Suprapubic skin (tissue), 4 donors: Measurements from ENCODE around the gene ASB8. TPM values are rescaled to one million over a fixed set of nuclear protein-coding genes. Genes with fewer than 3 reads are reported as not detected.

ENCODE experiments used
- DNase-seq, 2 donors: peaks; one replicate each; pipeline ENCODE4 v3.0.0-alpha.2; 2019; ENCODE audit warnings: low spot score in 2 of 2
- H3K27ac ChIP-seq: fragments of 200-600 bp; sonication (generic); one replicate; pipeline ENCODE4 v1.5.1; 2019
- H3K27me3 ChIP-seq: fragments of 200-600 bp; sonication (generic); one replicate; pipeline ENCODE4 v1.5.1; 2019
- H3K36me3 ChIP-seq: fragments of 200-600 bp; sonication (generic); one replicate; pipeline ENCODE4 v1.5.1; 2019
- H3K4me1 ChIP-seq: fragments of 200-600 bp; sonication (generic); one replicate; pipeline ENCODE4 v1.5.1; 2019
- H3K4me3 ChIP-seq: fragments of 200-600 bp; sonication (generic); one replicate; pipeline ENCODE4 v1.5.1; 2019; ENCODE audit warnings: mild to moderate bottlenecking
- H3K9me3 ChIP-seq: fragments of 200-600 bp; sonication (generic); one replicate; pipeline ENCODE4 v1.5.1; 2019
- EP300 ChIP-seq: sonication (generic); formaldehyde crosslinking; IDR thresholded peaks from one replicate; pipeline ENCODE4 v1.6.1; 2017; ENCODE audit warnings: antibody characterized with exemption
- POLR2A ChIP-seq, 2 donors: fragments of 450-650 bp; IDR thresholded peaks; one replicate each; pipeline ENCODE4 v1.6.1; 2017; ENCODE audit warnings: antibody characterized with exemption in 2 of 2, mild to moderate bottlenecking in 2 of 2, moderate library complexity in 2 of 2
- POLR2AphosphoS5 ChIP-seq, 3 donors: sonication (generic); formaldehyde crosslinking; IDR thresholded peaks; one replicate each; pipeline ENCODE4 v1.6.1; 2017; ENCODE audit warnings: antibody characterized with exemption in 3 of 3
- WGBS: methylation state at CpG from one replicate; pipeline ENCODE4 v1.1.5; 2018; 5-methylcytosine and 5-hydroxymethylcytosine counted together
- total RNA-seq, 4 donors: library from RNA; depleted of rRNA; stranded (reverse); fragments of >200 nt; gene quantifications; one replicate each; pipeline ENCODE4 v1.1.0, GENCODE V29; 2016
- TF ChIP-seq, protein P1 (sequence below), 2 donors: fragments of 200-600 bp in 1 of 2; fragments of 450-650 bp in 1 of 2; sonication (generic) in 1 of 2; IDR thresholded peaks; one replicate each; pipeline ENCODE4 v1.5.1; 2016 to 2019; ENCODE audit warnings: antibody characterized with exemption in 2 of 2, mild to moderate bottlenecking in 1 of 2, moderate library complexity in 1 of 2

The ASB8 gene
- total RNA-seq, 4 donors from 2014 or later = 19.8 to 49.4 (median 23.6) TPM

- DNase-seq = no peak
- H3K27ac ChIP-seq = no peak overlapping the region
- H3K9me3 ChIP-seq = no peaks in the 10 kb centered on the region
- H3K4me3 ChIP-seq = no peak overlapping the region
- TF ChIP-seq EP300 = no peak
- no peak for TF ChIP-seq POLR2A (IDR thresholded peaks at IDR 0.05)
- TF ChIP-seq POLR2AphosphoS5 (IDR thresholded peaks at IDR 0.05) = no peak
- TF ChIP-seq, protein P1, sequence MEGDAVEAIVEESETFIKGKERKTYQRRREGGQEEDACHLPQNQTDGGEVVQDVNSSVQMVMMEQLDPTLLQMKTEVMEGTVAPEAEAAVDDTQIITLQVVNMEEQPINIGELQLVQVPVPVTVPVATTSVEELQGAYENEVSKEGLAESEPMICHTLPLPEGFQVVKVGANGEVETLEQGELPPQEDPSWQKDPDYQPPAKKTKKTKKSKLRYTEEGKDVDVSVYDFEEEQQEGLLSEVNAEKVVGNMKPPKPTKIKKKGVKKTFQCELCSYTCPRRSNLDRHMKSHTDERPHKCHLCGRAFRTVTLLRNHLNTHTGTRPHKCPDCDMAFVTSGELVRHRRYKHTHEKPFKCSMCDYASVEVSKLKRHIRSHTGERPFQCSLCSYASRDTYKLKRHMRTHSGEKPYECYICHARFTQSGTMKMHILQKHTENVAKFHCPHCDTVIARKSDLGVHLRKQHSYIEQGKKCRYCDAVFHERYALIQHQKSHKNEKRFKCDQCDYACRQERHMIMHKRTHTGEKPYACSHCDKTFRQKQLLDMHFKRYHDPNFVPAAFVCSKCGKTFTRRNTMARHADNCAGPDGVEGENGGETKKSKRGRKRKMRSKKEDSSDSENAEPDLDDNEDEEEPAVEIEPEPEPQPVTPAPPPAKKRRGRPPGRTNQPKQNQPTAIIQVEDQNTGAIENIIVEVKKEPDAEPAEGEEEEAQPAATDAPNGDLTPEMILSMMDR (IDR thresholded peaks at IDR 0.05) = no peak
- peaks cover 33% of the 10 kb centered on the region for H3K27me3 ChIP-seq
- no peaks in the 10 kb centered on the region for H3K36me3 ChIP-seq
- WGBS = 91% methylated on average over 10 of the region's 10 CpGs
- peaks cover 32% of the 10 kb centered on the region for H3K4me1 ChIP-seq
Observed at GRCh38 chr12:48187916-48188695, 30.8 kb upstream of the ASB8 start.

GRCh38 chr12:48185181-48185919 is 28.0 kb upstream of the ASB8 start:
- Histone ChIP-seq H3K27ac (no peak overlapping the region), H3K4me3 (no peak overlapping the region), H3K4me1 (peaks cover 37% of the 10 kb centered on the region), H3K36me3 (no peaks in the 10 kb centered on the region), H3K9me3 (no peaks in the 10 kb centered on the region), H3K27me3 (peaks cover 53% of the 10 kb centered on the region)
- no peak for TF ChIP-seq POLR2A (IDR thresholded peaks at IDR 0.05)
- TF ChIP-seq, protein P1 (IDR thresholded peaks at IDR 0.05) = no peak
- no peak for TF ChIP-seq POLR2AphosphoS5 (IDR thresholded peaks at IDR 0.05)
- TF ChIP-seq EP300 = no peak
- WGBS = 42% methylated on average over 10 of the region's 10 CpGs
- DNase-seq = no peak

- Histone ChIP-seq H3K27ac (no peak overlapping the region), H3K27me3 (peaks cover 53% of the 10 kb centered on the region), H3K9me3 (no peaks in the 10 kb centered on the region), H3K4me1 (peaks cover 33% of the 10 kb centered on the region), H3K4me3 (peak overlapping the region; percentile 70), H3K36me3 (no peaks in the 10 kb centered on the region)
- no peak for DNase-seq
- WGBS = 4% methylated on average over 4 of the region's 20 CpGs
- TF ChIP-seq, protein P1 (IDR thresholded peaks at IDR 0.05) = no peak
- TF ChIP-seq POLR2AphosphoS5 (IDR thresholded peaks at IDR 0.05) = no peak
- no peak for TF ChIP-seq POLR2A (IDR thresholded peaks at IDR 0.05)
- TF ChIP-seq EP300 = no peak
Observed at GRCh38 chr12:48184549-48184922, 27.2 kb upstream of the ASB8 start.

GRCh38 chr12:48183876-48184548 is 26.7 kb upstream of the ASB8 start:
- TF ChIP-seq POLR2AphosphoS5 (IDR thresholded peaks at IDR 0.05) = no peak
- TF ChIP-seq, protein P1 (IDR thresholded peaks at IDR 0.05) = no peak
- no peak for TF ChIP-seq EP300
- no peak for TF ChIP-seq POLR2A (IDR thresholded peaks at IDR 0.05)
- Histone ChIP-seq H3K9me3 (no peaks in the 10 kb centered on the region), H3K4me1 (peaks cover 33% of the 10 kb centered on the region), H3K4me3 (peak overlapping the region; percentile 70), H3K27me3 (peaks cover 53% of the 10 kb centered on the region), H3K27ac (no peak overlapping the region), H3K36me3 (no peaks in the 10 kb centered on the region)
- DNase-seq = no peak
- 1% methylated on average over 15 of the region's 61 CpGs for WGBS
